Measurements from ENCODE around the gene MTOR.
"Not testable (repeated sequence)": the region's sequence is repeated elsewhere in the genome, so short reads cannot be mapped to it uniquely, and the experiment has no call there.

MTOR gene

GRCh38 chr1:11279152-11279551 is 16.8 kb upstream of the MTOR start:
- H3K4me3 Mint-ChIP-seq, result no peak overlapping the region
- H3K9me3 Mint-ChIP-seq, result no peaks in the 10 kb centered on the region
- H3K27ac Mint-ChIP-seq, result no peak overlapping the region
- TF ChIP-seq CTCF (IDR thresholded peaks at IDR 0.05), result no peak
- DNase-seq, result no peak
- peaks cover 22% of the 10 kb centered on the region for H3K4me1 Mint-ChIP-seq
- H3K27me3 Mint-ChIP-seq (ENCODE audit: low read depth, poor library complexity), result no peaks in the 10 kb centered on the region
- peaks cover 45% of the 10 kb centered on the region for H3K36me3 Mint-ChIP-seq (ENCODE audit: low read depth)

DNA sequence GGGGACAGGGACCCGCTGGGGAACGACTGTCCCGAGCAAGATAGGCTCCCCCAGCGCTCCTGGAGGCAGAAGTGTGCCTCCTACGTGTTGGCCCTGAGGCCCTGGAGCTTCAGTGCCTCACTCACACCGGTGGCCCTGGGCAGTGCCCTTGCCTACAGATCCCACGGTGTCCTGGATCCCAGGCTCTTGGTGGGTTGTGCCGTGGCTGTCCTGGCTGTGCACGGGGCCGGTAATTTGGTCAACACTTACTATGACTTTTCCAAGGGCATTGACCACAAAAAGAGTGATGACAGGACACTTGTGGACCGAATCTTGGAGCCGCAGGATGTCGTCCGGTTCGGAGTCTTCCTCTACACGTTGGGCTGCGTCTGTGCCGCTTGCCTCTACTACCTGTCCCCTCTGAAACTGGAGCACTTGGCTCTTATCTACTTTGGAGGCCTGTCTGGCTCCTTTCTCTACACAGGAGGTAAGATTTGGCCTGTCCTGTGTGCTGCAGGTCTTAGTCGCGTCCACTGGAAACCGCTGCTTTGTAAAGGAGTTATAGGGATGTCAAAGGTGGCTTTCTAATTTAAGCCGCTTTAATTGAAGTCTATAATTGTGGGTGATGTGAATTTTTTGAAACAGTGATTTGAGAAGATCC is 11.4 kb upstream of the MTOR start:
- Mint-ChIP-seq H3K27ac (peak overlapping the region; percentile 88), H3K9me3 (no peaks in the 10 kb centered on the region), H3K27me3 (ENCODE audit: low read depth, poor library complexity) (no peaks in the 10 kb centered on the region), H3K4me1 (peaks cover 23% of the 10 kb centered on the region), H3K4me3 (peak overlapping the region; percentile 94), H3K36me3 (ENCODE audit: low read depth) (peaks cover 17% of the 10 kb centered on the region)
- DNase-seq, result no peak
- no peak for TF ChIP-seq CTCF (IDR thresholded peaks at IDR 0.05)

GRCh38 chr1:11272832-11273594 is 10.7 kb upstream of the MTOR start, which contains the start of gene UBIAD1:
TSS of gene UBIAD1 (plus strand) at chr1:11273198. CDS start at chr1:11273532, 334 bp downstream.
- H3K27ac Mint-ChIP-seq, result peak within 1 kb of the TSS; percentile 88
- peaks cover 10% of the 10 kb centered on the region for H3K36me3 Mint-ChIP-seq (ENCODE audit: low read depth)
- H3K4me3 Mint-ChIP-seq, result peak within 1 kb of the TSS; percentile 94
- H3K9me3 Mint-ChIP-seq, result no peaks in the 10 kb centered on the region
- TF ChIP-seq CTCF (IDR thresholded peaks at IDR 0.05), result no peak
- peak; percentile 89 for DNase-seq
- H3K27me3 Mint-ChIP-seq (ENCODE audit: low read depth, poor library complexity), result no peaks in the 10 kb centered on the region
- peaks cover 23% of the 10 kb centered on the region for H3K4me1 Mint-ChIP-seq

GRCh38 chr1:11272544-11272831 is 10.1 kb upstream of the MTOR start:
- Mint-ChIP-seq H3K4me1 (peaks cover 23% of the 10 kb centered on the region), H3K27ac (no peak overlapping the region), H3K4me3 (peak overlapping the region; percentile 53), H3K36me3 (ENCODE audit: low read depth) (peaks cover 8% of the 10 kb centered on the region), H3K9me3 (no peaks in the 10 kb centered on the region), H3K27me3 (ENCODE audit: low read depth, poor library complexity) (no peaks in the 10 kb centered on the region)
- no peak for TF ChIP-seq CTCF (IDR thresholded peaks at IDR 0.05)
- DNase-seq, result no peak

- not testable (repeated sequence) for H3K9me3 Mint-ChIP-seq; H3K4me3 Mint-ChIP-seq; DNase-seq; H3K4me1 Mint-ChIP-seq; H3K27ac Mint-ChIP-seq; H3K27me3 Mint-ChIP-seq (ENCODE audit: low read depth, poor library complexity); H3K36me3 Mint-ChIP-seq (ENCODE audit: low read depth)
Observed at GRCh38 chr1:11267350-11268337, 5.3 kb upstream of the MTOR start.
